Lung microvascular endothelial cell (primary cell): ENCODE results near the gene CLCN3. TPM values are rescaled to one million over a fixed set of nuclear protein-coding genes. Genes with fewer than 3 reads are reported as not detected.

Source experiments
- total RNA-seq: library from RNA; depleted of rRNA; stranded (reverse); fragments of >200 nt; gene quantifications from 2 replicates; pipeline ENCODE4 v1.2.1, GENCODE V29; 2014

CLCN3 gene
- total RNA-seq, 1 donor from 2014 or later, result 103 TPM

Other genes starting within 250 kb of the CLCN3 start
- gene NEK1, start 8.0 kb upstream of the CLCN3 start, total RNA-seq, result 3.7 and 6.5 TPM in 2 replicates
- 11.7 and 18.7 TPM in 2 replicates for gene HPF1, start 137.4 kb downstream of the CLCN3 start, total RNA-seq